ENCODE measurements around the gene TMED7.

Gene TMED7

DNA sequence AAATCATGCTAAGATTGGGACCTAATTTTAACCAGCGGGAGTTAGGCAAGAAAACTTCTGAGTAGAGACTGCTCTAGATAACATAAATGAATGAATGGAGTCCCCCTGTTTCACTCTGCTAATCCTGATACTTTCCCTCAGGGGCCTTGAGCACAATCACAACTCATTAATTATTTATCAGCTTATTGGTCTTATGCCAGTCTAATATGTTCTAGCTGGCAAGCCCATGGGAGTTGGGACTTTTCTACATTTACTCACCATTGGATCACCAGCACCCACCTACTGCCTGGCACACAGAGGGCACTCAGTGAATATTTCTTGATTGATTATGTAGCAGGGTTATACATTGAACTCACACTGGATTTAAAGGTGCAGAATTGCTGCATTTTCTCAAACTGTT is 13.5 kb upstream of the TMED7 start:
- Histone ChIP-seq H3K4me2 (ENCODE audit: low read length) (no peak overlapping the region), H3K4me3 (ENCODE audit: low read depth, low read length, poor library complexity, severe bottlenecking) (no peak overlapping the region), H4K20me1 (ENCODE audit: insufficient read depth, low read length) (no peaks in the 10 kb centered on the region), H3F3A (ENCODE audit: insufficient read depth, low read length) (no peaks in the 10 kb centered on the region), H3K9me3 (ENCODE audit: low read length) (no peaks in the 10 kb centered on the region), H3K27ac (ENCODE audit: low read depth, low read length, poor library complexity, severe bottlenecking) (no peak overlapping the region), H3K9ac (ENCODE audit: low read length) (no peak overlapping the region), H3K36me3 (ENCODE audit: insufficient read depth, low read length) (no peaks in the 10 kb centered on the region), H2AFZ (ENCODE audit: low read length) (no peak overlapping the region), H3K9me2 (ENCODE audit: low read depth, low read length) (no peaks in the 10 kb centered on the region), H3K27me3 (ENCODE audit: insufficient read depth, low read length) (peaks cover 4% of the 10 kb centered on the region; the same call in 1 of the 2 replicates), H3K4me1 (ENCODE audit: insufficient read depth, low read length, severe bottlenecking) (peaks cover 3% of the 10 kb centered on the region), H3K79me2 (ENCODE audit: insufficient read depth, low read length) (no peaks in the 10 kb centered on the region)
- TF ChIP-seq EZH2 (IDR thresholded peaks at IDR 0.05; ENCODE audit: borderline replicate concordance, low read length) (no peak), CTCF (IDR thresholded peaks at IDR 0.05; ENCODE audit: low read length) (no peak)

DNA sequence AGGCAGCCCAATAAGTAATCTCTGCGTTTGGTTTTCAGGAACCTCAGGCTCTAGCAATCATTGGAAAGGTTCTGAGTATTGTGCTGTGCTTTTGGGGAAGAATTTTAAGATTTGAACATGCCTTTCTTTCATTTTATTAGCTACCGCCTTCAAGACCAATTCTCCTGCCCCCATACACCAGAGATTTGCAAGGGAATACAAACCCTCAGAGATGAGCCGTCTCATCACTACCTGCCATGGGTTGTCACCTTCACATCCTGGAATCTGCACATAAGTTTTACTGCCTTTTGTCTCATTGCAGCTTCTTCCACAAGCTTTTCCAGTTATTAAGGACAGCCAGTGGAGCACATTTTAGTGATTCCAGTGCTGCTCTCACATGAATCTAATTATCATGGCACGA is 11.7 kb upstream of the TMED7 start:
- Histone ChIP-seq H3K9ac (ENCODE audit: low read length) (no peak overlapping the region), H2AFZ (ENCODE audit: low read length) (no peak overlapping the region), H3K27ac (ENCODE audit: low read depth, low read length, poor library complexity, severe bottlenecking) (no peak overlapping the region), H3F3A (ENCODE audit: insufficient read depth, low read length) (no peaks in the 10 kb centered on the region), H3K36me3 (ENCODE audit: insufficient read depth, low read length) (no peaks in the 10 kb centered on the region), H3K9me2 (ENCODE audit: low read depth, low read length) (no peaks in the 10 kb centered on the region), H3K4me3 (ENCODE audit: low read depth, low read length, poor library complexity, severe bottlenecking) (no peak overlapping the region), H3K9me3 (ENCODE audit: low read length) (no peaks in the 10 kb centered on the region), H3K4me2 (ENCODE audit: low read length) (no peak overlapping the region), H3K79me2 (ENCODE audit: insufficient read depth, low read length) (no peaks in the 10 kb centered on the region), H3K4me1 (ENCODE audit: insufficient read depth, low read length, severe bottlenecking) (peaks cover 6% of the 10 kb centered on the region), H4K20me1 (ENCODE audit: insufficient read depth, low read length) (no peaks in the 10 kb centered on the region), H3K27me3 (ENCODE audit: insufficient read depth, low read length) (peaks cover 4% of the 10 kb centered on the region; the same call in 1 of the 2 replicates)
- TF ChIP-seq EZH2 (IDR thresholded peaks at IDR 0.05; ENCODE audit: borderline replicate concordance, low read length) = no peak
- no peak for TF ChIP-seq CTCF (IDR thresholded peaks at IDR 0.05; ENCODE audit: low read length)

DNA sequence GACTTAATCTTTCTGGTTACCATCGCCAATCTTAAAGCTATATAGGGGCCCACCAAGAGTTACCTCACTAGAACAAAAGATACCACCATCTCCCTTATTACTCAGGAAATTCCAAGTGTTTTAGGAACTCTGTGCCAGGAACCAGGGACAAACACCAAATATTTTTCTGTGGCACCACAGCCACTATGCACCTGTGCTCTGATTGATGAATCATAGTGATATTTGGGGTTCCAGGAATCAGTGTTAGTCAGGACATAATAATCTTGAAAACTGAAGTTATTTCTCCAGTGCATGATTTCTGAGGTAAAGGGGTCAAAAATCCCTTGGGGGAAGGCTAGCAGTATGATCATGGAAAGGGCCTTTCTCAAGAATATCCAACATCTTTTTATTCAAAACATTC is 10.2 kb upstream of the TMED7 start:
- H3K4me1 ChIP-seq (ENCODE audit: insufficient read depth, low read length, severe bottlenecking) = peaks cover 6% of the 10 kb centered on the region
- H3K36me3 ChIP-seq (ENCODE audit: insufficient read depth, low read length) = no peaks in the 10 kb centered on the region
- no peak for TF ChIP-seq EZH2 (IDR thresholded peaks at IDR 0.05; ENCODE audit: borderline replicate concordance, low read length)
- no peak for TF ChIP-seq CTCF (IDR thresholded peaks at IDR 0.05; ENCODE audit: low read length)
- no peak overlapping the region for H3K27ac ChIP-seq (ENCODE audit: low read depth, low read length, poor library complexity, severe bottlenecking)
- H3K9me2 ChIP-seq (ENCODE audit: low read depth, low read length) = no peaks in the 10 kb centered on the region
- H3K4me2 ChIP-seq (ENCODE audit: low read length) = no peak overlapping the region
- H3K9me3 ChIP-seq (ENCODE audit: low read length) = no peaks in the 10 kb centered on the region
- H4K20me1 ChIP-seq (ENCODE audit: insufficient read depth, low read length) = no peaks in the 10 kb centered on the region
- H3K4me3 ChIP-seq (ENCODE audit: low read depth, low read length, poor library complexity, severe bottlenecking) = no peak overlapping the region
- no peaks in the 10 kb centered on the region for H3F3A ChIP-seq (ENCODE audit: insufficient read depth, low read length)
- H3K79me2 ChIP-seq (ENCODE audit: insufficient read depth, low read length) = no peaks in the 10 kb centered on the region
- H3K9ac ChIP-seq (ENCODE audit: low read length) = no peak overlapping the region
- peaks cover 4% of the 10 kb centered on the region; the same call in 1 of the 2 replicates for H3K27me3 ChIP-seq (ENCODE audit: insufficient read depth, low read length)
- no peak overlapping the region for H2AFZ ChIP-seq (ENCODE audit: low read length)
